ENCODE results near the gene FBXO47.

FBXO47 gene

DNA sequence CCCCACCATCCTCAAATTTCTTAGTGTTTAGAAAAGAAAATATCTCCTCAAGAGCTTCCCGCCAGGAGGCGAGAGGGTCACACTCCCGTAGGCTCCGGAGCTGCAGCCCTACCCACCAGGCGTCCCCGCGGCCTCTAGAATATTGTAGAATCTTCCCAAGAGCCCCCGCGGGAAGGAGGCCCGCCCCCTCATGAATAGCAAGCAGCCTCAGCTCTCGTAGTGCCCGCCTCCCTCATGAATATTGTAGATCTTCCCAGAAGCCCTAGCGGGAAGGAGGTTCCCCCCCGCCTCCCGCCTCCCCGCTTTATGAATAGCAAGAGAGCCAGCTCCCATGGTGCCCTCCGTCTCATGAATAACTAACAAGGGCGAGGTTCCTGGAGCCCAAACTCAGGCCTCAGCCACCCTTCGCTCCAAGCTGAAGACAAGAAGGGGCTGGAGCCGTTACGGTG, at the start of gene FBXO47:
FBXO47 (minus strand) TSS at position 114 of the 449 bp plus-strand sequence. CDS start 4,378 bp downstream, outside the sequence.
- Histone ChIP-seq H3K4me3 (ENCODE audit: low read depth, low read length) (peak within 1 kb of the TSS; percentile 36), H3K9me3 (ENCODE audit: control insufficient read depth, insufficient read depth, low read length) (no peaks in the 10 kb centered on the region), H3K9ac (ENCODE audit: low read depth, low read length) (peak within 1 kb of the TSS; percentile 66), H3K4me1 (ENCODE audit: control insufficient read depth, insufficient read depth, low read length) (peaks cover 5% of the 10 kb centered on the region), H3K27me3 (ENCODE audit: control insufficient read depth, insufficient read depth, low read length) (no peaks in the 10 kb centered on the region), H3K36me3 (ENCODE audit: control insufficient read depth, insufficient read depth, low read length) (no peaks in the 10 kb centered on the region)

DNA sequence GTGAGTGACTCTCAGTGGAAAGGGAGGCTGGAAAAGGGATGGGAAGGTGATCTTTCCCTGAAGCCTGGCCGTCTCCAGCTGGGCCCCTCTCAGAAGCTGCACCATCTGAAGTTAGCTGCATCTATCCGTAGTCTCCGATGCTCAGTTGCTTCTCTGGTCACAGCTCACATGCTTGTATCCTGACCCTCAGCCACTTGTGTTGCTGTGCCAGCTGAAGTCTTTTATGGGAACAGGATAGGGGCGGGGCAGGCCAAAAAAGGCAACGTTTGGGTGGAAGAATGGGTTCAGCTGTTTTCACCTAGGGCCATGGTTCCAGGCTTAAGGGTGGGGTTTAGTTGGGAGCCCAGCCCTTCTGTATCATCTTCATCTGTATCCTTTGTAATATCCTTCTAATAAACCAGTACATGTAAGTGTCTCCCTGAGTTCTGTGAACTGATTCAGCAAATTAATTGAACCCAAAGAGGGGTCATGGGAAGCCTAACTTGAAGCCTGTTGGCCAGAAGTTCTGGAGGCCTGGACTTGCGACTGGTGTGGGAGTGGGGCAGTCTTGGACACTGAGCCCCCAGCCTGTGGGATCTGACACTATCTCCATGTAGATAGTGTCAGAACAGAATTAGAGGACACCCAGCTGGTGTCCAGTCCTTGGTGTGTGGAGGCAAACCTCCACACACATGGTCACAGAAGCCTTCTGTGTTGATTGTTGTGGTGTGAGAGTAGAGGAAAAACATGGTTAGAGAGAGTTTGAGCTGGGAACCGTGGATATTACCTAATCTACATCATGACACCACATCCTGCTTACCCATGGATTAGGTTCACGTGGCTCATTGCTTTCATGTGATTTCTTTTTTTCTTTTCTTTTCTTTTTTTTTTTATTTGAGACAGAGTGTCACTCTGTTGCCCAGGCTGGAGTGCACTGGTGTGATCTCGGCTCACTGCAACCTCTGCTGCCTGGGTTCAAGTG, 49.3 kb upstream of the FBXO47 start:
- H3K9ac ChIP-seq (ENCODE audit: low read depth, low read length) = no peak overlapping the region
- H3K4me1 ChIP-seq (ENCODE audit: control insufficient read depth, insufficient read depth, low read length) = peaks cover 3% of the 10 kb centered on the region
- no peaks in the 10 kb centered on the region for H3K9me3 ChIP-seq (ENCODE audit: control insufficient read depth, insufficient read depth, low read length)
- H3K27me3 ChIP-seq (ENCODE audit: control insufficient read depth, insufficient read depth, low read length) = no peaks in the 10 kb centered on the region
- H3K4me3 ChIP-seq (ENCODE audit: low read depth, low read length) = no peak overlapping the region
- no peaks in the 10 kb centered on the region for H3K36me3 ChIP-seq (ENCODE audit: control insufficient read depth, insufficient read depth, low read length)

- peaks cover 3% of the 10 kb centered on the region for H3K4me1 ChIP-seq (ENCODE audit: control insufficient read depth, insufficient read depth, low read length)
- no peak overlapping the region for H3K4me3 ChIP-seq (ENCODE audit: low read depth, low read length)
- H3K27me3 ChIP-seq (ENCODE audit: control insufficient read depth, insufficient read depth, low read length) = no peaks in the 10 kb centered on the region
- H3K9ac ChIP-seq (ENCODE audit: low read depth, low read length) = no peak overlapping the region
- H3K9me3 ChIP-seq (ENCODE audit: control insufficient read depth, insufficient read depth, low read length) = no peaks in the 10 kb centered on the region
- no peaks in the 10 kb centered on the region for H3K36me3 ChIP-seq (ENCODE audit: control insufficient read depth, insufficient read depth, low read length)
Observed at GRCh38 chr17:39015546-39015935, 48.3 kb upstream of the FBXO47 start.

DNA sequence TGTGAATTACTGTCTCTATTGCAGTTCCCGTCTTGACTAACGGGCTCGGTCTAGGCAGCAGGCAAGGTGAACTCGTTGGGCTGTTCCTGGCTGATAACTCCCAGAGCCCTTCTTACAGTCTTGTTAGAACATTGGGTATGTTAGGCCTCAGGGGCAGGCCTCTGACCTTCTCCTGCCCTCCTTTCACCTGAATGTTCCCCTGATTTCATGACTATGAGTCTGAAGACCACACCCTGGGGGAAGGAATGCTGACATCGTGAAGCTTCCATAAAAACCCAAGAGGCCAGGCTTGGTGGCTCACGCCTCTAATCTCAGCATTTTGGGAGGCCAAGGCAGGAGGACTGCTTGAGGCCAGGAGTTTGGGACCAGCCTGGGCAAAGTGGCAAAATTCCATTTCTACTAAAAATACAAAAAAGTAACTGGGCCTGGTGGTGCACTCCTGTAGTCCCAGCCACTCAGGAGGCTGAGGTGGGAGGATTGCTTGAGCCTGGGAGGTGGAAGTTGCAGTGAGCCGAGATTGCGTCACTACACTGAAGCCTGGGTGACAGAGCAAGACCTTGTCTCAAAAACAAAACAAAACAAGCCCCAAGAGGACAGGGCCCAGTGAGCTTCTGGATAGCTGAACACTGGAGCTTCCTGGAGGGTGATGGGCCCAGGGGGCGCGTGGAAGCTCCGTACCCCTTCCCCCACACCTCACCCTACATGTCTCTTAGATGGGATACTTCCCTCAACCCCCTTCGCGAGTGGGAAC, 47.8 kb upstream of the FBXO47 start:
- Histone ChIP-seq H3K4me3 (ENCODE audit: low read depth, low read length) (no peak overlapping the region), H3K9me3 (ENCODE audit: control insufficient read depth, insufficient read depth, low read length) (no peaks in the 10 kb centered on the region), H3K9ac (ENCODE audit: low read depth, low read length) (no peak overlapping the region)

DNA sequence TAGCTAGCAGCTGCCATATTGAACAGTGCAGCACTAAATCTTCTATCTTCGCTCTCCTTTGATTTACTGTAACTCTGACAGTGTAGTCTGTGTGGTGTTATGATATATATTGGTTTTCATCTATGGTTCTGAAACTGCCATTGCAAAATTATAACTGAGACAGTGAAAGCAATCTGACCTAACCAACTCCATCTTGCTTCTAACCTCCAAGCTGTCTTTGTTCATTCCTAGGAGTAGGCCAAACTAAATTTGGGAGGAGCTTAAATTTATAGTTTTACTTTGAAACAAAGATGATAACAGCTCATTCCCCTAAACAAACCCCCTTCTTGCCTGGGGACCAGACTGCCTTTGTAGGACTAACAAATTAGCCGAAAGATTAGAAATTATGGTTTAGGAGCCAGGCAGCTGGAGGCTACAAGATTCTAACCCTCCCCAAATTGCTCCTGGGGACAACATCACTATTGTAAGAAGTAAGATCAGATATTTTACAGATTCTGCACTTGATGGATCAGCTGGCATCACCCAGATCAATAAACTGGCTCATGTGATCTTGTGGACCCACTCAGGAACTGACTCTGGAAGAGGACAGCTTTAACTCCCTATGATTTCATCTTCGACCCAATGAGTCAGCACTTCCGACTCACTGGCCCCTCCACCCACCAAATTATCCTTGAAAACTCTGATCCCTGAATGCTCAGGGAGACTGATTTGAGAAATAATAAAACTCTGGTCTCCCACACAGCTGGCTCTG, 47.0 kb upstream of the FBXO47 start:
- peaks cover 3% of the 10 kb centered on the region for H3K4me1 ChIP-seq (ENCODE audit: control insufficient read depth, insufficient read depth, low read length)
- no peaks in the 10 kb centered on the region for H3K27me3 ChIP-seq (ENCODE audit: control insufficient read depth, insufficient read depth, low read length)
- no peaks in the 10 kb centered on the region for H3K9me3 ChIP-seq (ENCODE audit: control insufficient read depth, insufficient read depth, low read length)
- H3K4me3 ChIP-seq (ENCODE audit: low read depth, low read length) = no peak overlapping the region
- no peak overlapping the region for H3K9ac ChIP-seq (ENCODE audit: low read depth, low read length)
- no peaks in the 10 kb centered on the region for H3K36me3 ChIP-seq (ENCODE audit: control insufficient read depth, insufficient read depth, low read length)

More for the DNA sequence above, 47.8 kb upstream of the FBXO47 start:
- Histone ChIP-seq H3K4me1 (ENCODE audit: control insufficient read depth, insufficient read depth, low read length) (peaks cover 3% of the 10 kb centered on the region), H3K36me3 (ENCODE audit: control insufficient read depth, insufficient read depth, low read length) (no peaks in the 10 kb centered on the region), H3K27me3 (ENCODE audit: control insufficient read depth, insufficient read depth, low read length) (no peaks in the 10 kb centered on the region)

- H3K27me3 ChIP-seq (ENCODE audit: control insufficient read depth, insufficient read depth, low read length) = no peaks in the 10 kb centered on the region
- H3K36me3 ChIP-seq (ENCODE audit: control insufficient read depth, insufficient read depth, low read length) = no peaks in the 10 kb centered on the region
- H3K9me3 ChIP-seq (ENCODE audit: control insufficient read depth, insufficient read depth, low read length) = no peaks in the 10 kb centered on the region
- peaks cover 3% of the 10 kb centered on the region for H3K4me1 ChIP-seq (ENCODE audit: control insufficient read depth, insufficient read depth, low read length)
- no peak overlapping the region for H3K9ac ChIP-seq (ENCODE audit: low read depth, low read length)
- no peak overlapping the region for H3K4me3 ChIP-seq (ENCODE audit: low read depth, low read length)
Observed at GRCh38 chr17:39012725-39013124, 45.5 kb upstream of the FBXO47 start.

DNA sequence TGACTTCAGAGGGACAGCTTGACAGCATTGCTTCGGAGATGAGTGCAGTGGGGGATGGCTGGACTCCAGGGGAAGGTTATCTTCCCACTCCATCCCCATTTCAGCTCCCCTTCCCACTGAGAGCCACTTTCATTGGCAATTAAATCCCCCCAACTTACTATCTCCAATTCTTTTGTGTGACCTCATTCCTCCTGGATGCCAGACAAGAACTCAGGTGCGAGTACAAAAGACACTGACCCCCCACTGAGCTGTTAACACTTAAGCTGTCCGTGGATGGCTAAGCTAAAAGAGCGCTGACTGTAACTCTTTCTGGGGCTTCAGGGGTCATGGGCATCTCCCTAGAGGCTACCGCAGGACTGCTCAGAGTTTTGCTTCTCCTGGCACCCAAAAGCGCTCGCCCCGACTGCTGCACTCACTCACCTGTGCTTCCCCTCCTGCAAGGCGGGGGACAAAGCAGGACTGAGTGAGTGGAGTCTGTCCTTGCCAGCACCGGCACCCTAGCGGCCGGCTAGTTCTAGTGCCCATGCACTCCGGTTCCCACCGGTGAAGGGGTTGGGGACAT, 44.8 kb upstream of the FBXO47 start:
- H3K4me1 ChIP-seq (ENCODE audit: control insufficient read depth, insufficient read depth, low read length) = peaks cover 3% of the 10 kb centered on the region
- no peaks in the 10 kb centered on the region for H3K9me3 ChIP-seq (ENCODE audit: control insufficient read depth, insufficient read depth, low read length)
- peak overlapping the region; percentile 18 for H3K9ac ChIP-seq (ENCODE audit: low read depth, low read length)
- peak overlapping the region; percentile 55 for H3K4me3 ChIP-seq (ENCODE audit: low read depth, low read length)
- no peaks in the 10 kb centered on the region for H3K27me3 ChIP-seq (ENCODE audit: control insufficient read depth, insufficient read depth, low read length)
- H3K36me3 ChIP-seq (ENCODE audit: control insufficient read depth, insufficient read depth, low read length) = no peaks in the 10 kb centered on the region

DNA sequence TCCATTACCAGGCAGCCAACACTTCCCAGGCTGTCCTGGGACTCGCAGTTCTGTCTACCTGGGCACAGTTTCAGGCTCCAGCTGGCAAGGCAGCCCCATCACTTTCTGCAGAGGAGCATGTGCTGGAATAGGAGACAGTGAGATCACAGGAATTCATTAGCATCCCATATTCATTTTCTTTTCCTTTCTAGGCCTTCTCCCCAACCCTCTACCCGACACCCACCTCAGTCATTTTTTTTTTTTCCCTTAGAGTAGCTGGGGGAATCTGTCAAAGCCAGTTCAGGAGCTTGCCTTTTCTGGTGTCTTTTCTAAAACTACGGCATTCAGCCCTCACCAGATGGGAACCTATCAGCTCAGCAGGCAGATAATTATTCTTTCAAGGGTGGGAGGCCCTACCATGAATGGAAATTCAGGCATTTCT, 42.4 kb upstream of the FBXO47 start:
- H3K4me3 ChIP-seq (ENCODE audit: low read depth, low read length) = no peak overlapping the region
- no peaks in the 10 kb centered on the region for H3K36me3 ChIP-seq (ENCODE audit: control insufficient read depth, insufficient read depth, low read length)
- no peaks in the 10 kb centered on the region for H3K27me3 ChIP-seq (ENCODE audit: control insufficient read depth, insufficient read depth, low read length)
- no peak overlapping the region for H3K9ac ChIP-seq (ENCODE audit: low read depth, low read length)
- H3K4me1 ChIP-seq (ENCODE audit: control insufficient read depth, insufficient read depth, low read length) = peaks cover 3% of the 10 kb centered on the region
- no peaks in the 10 kb centered on the region for H3K9me3 ChIP-seq (ENCODE audit: control insufficient read depth, insufficient read depth, low read length)

- Histone ChIP-seq H3K27me3 (ENCODE audit: control insufficient read depth, insufficient read depth, low read length) (no peaks in the 10 kb centered on the region), H3K9ac (ENCODE audit: low read depth, low read length) (no peak overlapping the region), H3K4me1 (ENCODE audit: control insufficient read depth, insufficient read depth, low read length) (peaks cover 3% of the 10 kb centered on the region), H3K36me3 (ENCODE audit: control insufficient read depth, insufficient read depth, low read length) (no peaks in the 10 kb centered on the region), H3K9me3 (ENCODE audit: control insufficient read depth, insufficient read depth, low read length) (no peaks in the 10 kb centered on the region), H3K4me3 (ENCODE audit: low read depth, low read length) (no peak overlapping the region)
Observed at GRCh38 chr17:39008633-39009032, 41.4 kb upstream of the FBXO47 start.

DNA sequence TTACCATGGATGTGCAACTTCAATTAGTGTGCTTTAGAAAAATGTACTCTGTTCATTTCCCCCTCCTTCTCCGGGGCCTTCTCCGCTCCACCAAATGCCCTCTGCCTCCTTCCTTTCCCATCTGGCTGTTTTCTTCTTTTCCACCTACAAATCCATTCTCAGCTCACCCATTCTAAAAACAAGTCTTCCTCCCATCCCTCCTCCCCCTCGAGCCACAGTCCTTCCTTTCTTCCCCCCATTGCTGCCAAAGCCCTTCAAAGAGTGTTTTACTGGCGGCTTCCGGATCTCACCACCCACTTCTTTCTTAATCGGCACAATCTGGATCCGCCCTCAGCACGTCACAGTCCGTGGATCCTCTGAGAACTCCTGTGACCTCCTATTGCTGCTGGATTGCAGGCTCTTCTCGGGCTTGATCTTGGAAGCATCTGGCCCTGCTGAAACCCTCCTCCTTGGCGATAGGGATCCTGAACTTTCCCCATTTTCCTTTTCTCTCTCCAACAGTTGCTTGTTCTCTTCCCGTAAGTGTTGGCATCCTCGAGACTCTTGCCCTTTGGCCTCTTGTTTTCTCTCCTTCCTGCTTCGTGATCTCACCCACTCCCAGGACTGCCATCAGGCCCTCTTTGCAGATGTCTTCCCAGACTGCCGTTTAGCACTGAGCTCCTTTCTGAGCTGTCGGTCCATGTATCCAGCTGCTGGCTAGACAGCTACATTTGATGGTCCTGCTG, 36.0 kb upstream of the FBXO47 start:
- Histone ChIP-seq H3K4me3 (ENCODE audit: low read depth, low read length) (no peak overlapping the region), H3K4me1 (ENCODE audit: control insufficient read depth, insufficient read depth, low read length) (no peaks in the 10 kb centered on the region), H3K36me3 (ENCODE audit: control insufficient read depth, insufficient read depth, low read length) (no peaks in the 10 kb centered on the region), H3K9ac (ENCODE audit: low read depth, low read length) (no peak overlapping the region), H3K27me3 (ENCODE audit: control insufficient read depth, insufficient read depth, low read length) (no peaks in the 10 kb centered on the region), H3K9me3 (ENCODE audit: control insufficient read depth, insufficient read depth, low read length) (no peaks in the 10 kb centered on the region)
